Mammary epithelial cell (primary cell): ENCODE measurements around the gene FAM234B.

ENCODE experiments used
- CTCF ChIP-seq, 2 donors: IDR thresholded peaks in 1 of 2; conservative IDR thresholded peaks in 1 of 2; 2 replicates each; pipeline ENCODE4 v1.5.1; 2011 to 2012; ENCODE audit warnings: inconsistent platforms in 2 of 2, low read length in 2 of 2, mild to moderate bottlenecking in 2 of 2, control low read depth in 1 of 2, low read depth in 1 of 2; ENCODE audit not compliant: insufficient read depth in 1 of 2; ENCODE audit errors: extremely low read depth in 1 of 2
- EZH2 ChIP-seq: IDR thresholded peaks from 2 replicates; pipeline ENCODE4 v1.6.1; 2012; ENCODE audit warnings: low read length, inconsistent platforms, borderline replicate concordance

- TF ChIP-seq CTCF (conservative IDR thresholded peaks at IDR 0.05 in 1 of 2, IDR thresholded peaks at IDR 0.05 in 1 of 2; ENCODE audit: extremely low read depth in 1 of 2, insufficient read depth in 1 of 2, low read depth in 1 of 2, low read length in 2 of 2) (no peak), EZH2 (no peak)
Measured at GRCh38 chr12:13121568-13121967, 77.4 kb downstream of the FAM234B start.
